SU-DHL-6 (cell line): ENCODE measurements around the gene PPT2.

Experiments used
- H2AFZ ChIP-seq: fragments of 200-600 bp; sonication (generic); 2 replicates; pipeline ENCODE4 v1.6.1; 2014; ENCODE audit warnings: low read depth, mild to moderate bottlenecking, moderate library complexity, mixed read lengths, antibody characterized with exemption, low read length; ENCODE audit not compliant: severe bottlenecking
- H3F3A ChIP-seq: fragments of 200-600 bp; shearing (Covaris generic); 2 replicates; pipeline ENCODE4 v1.6.0; 2016; ENCODE audit warnings: antibody characterized with exemption, mild to moderate bottlenecking; ENCODE audit not compliant: insufficient read depth
- H3K27ac ChIP-seq: fragments of 200-600 bp; sonication (generic); 2 replicates; pipeline ENCODE4 v1.5.1; 2016; ENCODE audit warnings: low read depth, mild to moderate bottlenecking, low read length, moderate library complexity, mixed read lengths
- H3K27me3 ChIP-seq: fragments of 200-600 bp; sonication (generic), shearing (Covaris generic); 2 replicates; pipeline ENCODE4 v1.6.0; 2014; ENCODE audit warnings: mild to moderate bottlenecking, low read length
- H3K36me3 ChIP-seq: fragments of 200-600 bp; sonication (generic); 2 replicates; pipeline ENCODE4 v1.6.1; 2014; ENCODE audit warnings: mild to moderate bottlenecking, low read length, mixed read lengths
- H3K4me2 ChIP-seq: fragments of 300-600, 200-600 bp; shearing (Covaris generic), sonication (generic); 2 replicates; pipeline ENCODE4 v1.6.0; 2014; ENCODE audit warnings: low read length, low read depth, mild to moderate bottlenecking; ENCODE audit not compliant: poor library complexity, severe bottlenecking
- H3K4me3 ChIP-seq: fragments of 200-600 bp; sonication (generic); 2 replicates; pipeline ENCODE4 v1.5.1; 2014; ENCODE audit warnings: antibody characterized with exemption, low read length, mild to moderate bottlenecking, mixed read lengths; ENCODE audit not compliant: insufficient read depth, poor library complexity, severe bottlenecking
- H3K79me2 ChIP-seq: fragments of 200-600 bp; sonication (generic); 2 replicates; pipeline ENCODE4 v1.6.1; 2014; ENCODE audit warnings: mild to moderate bottlenecking, low read length, moderate library complexity; ENCODE audit not compliant: insufficient read depth
- H3K9ac ChIP-seq: fragments of 200-600 bp; sonication (generic); 2 replicates; pipeline ENCODE4 v1.7.0; 2014; ENCODE audit warnings: mild to moderate bottlenecking, low read length
- H3K9me2 ChIP-seq: fragments of 200-600 bp; sonication (generic); replicated peaks from 2 replicates; pipeline ENCODE4 v1.6.1; 2014; ENCODE audit warnings: low read length; ENCODE audit not compliant: insufficient read depth
- H3K9me3 ChIP-seq: fragments of 200-600 bp; sonication (generic); 2 replicates; pipeline ENCODE4 v1.6.1; 2014; ENCODE audit warnings: low read length, mixed read lengths; ENCODE audit not compliant: insufficient read depth
- H4K20me1 ChIP-seq: fragments of 200-600 bp; sonication (generic); 2 replicates; pipeline ENCODE4 v1.6.1; 2014; ENCODE audit warnings: low read depth, mild to moderate bottlenecking, antibody characterized with exemption, low read length, moderate library complexity, mixed read lengths
- EZH2phosphoT487 ChIP-seq: fragments of 200-600 bp; sonication (generic), shearing (Covaris generic); conservative IDR thresholded peaks from 2 replicates; pipeline ENCODE4 v1.6.1; 2018; ENCODE audit warnings: mild to moderate bottlenecking, antibody characterized with exemption, low read length, moderate library complexity, mixed read lengths
- TF ChIP-seq, protein P1 (sequence below): fragments of 200-600 bp; sonication (generic); IDR thresholded peaks from one replicate; pipeline ENCODE4 v1.5.1; 2017; ENCODE audit warnings: antibody characterized with exemption, mild to moderate bottlenecking, low read length, moderate library complexity; ENCODE audit not compliant: insufficient read depth, poor library complexity, severe bottlenecking

Gene PPT2

DNA sequence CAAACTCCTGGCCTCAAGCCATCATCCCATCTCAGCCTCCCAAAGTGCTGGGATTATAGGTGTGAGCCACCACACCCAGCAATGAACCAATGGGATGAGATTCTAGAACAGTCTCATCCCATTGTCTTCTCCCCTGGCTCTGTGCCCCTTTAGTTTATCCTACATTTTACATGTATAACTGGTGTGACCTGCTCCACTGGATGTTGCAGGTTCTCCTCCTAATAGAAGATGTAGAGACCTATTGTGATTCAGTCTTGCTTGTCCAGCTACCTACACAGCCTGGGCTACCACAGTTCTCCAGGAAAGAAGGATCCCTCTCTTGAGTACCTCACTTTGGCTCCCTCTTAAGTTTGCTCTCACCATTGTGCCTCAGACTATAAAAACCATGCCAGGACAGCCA is 21.8 kb upstream of the PPT2 start:
- no peak overlapping the region for H3K27ac ChIP-seq
- H3K4me2 ChIP-seq, result no peak overlapping the region
- TF ChIP-seq, protein P1, sequence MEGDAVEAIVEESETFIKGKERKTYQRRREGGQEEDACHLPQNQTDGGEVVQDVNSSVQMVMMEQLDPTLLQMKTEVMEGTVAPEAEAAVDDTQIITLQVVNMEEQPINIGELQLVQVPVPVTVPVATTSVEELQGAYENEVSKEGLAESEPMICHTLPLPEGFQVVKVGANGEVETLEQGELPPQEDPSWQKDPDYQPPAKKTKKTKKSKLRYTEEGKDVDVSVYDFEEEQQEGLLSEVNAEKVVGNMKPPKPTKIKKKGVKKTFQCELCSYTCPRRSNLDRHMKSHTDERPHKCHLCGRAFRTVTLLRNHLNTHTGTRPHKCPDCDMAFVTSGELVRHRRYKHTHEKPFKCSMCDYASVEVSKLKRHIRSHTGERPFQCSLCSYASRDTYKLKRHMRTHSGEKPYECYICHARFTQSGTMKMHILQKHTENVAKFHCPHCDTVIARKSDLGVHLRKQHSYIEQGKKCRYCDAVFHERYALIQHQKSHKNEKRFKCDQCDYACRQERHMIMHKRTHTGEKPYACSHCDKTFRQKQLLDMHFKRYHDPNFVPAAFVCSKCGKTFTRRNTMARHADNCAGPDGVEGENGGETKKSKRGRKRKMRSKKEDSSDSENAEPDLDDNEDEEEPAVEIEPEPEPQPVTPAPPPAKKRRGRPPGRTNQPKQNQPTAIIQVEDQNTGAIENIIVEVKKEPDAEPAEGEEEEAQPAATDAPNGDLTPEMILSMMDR, result no peak
- no peak for TF ChIP-seq EZH2phosphoT487

DNA sequence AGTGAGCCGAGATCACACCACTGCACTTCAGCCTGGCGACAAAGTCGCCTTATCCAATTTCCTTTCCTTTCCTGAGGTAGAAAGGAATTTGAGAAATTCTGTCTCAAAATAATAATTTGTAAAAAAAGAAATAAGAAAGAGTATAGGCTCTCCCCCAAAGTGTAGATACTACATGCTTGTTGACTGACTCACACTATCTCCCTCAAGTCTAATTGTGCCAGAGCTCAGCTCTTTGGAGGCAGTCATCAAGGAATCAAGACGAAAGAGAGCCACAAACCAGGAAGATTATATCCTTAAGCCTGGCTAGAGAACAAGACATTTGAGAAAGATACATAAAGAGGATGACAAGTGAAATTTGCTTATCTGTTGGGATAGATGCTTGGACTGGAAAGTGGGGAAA is 20.2 kb upstream of the PPT2 start:
- TF ChIP-seq, protein P1, result no peak
- no peak for TF ChIP-seq EZH2phosphoT487
- no peak overlapping the region for H3K4me3 ChIP-seq
- no peaks in the 10 kb centered on the region for H3K9me2 ChIP-seq
- H3K27me3 ChIP-seq, result no peaks in the 10 kb centered on the region
- no peak overlapping the region for H3K9ac ChIP-seq
- H3F3A ChIP-seq, result peaks cover 9% of the 10 kb centered on the region; the same call in 1 of the 2 replicates
- peaks cover 11% of the 10 kb centered on the region for H3K79me2 ChIP-seq
- H3K36me3 ChIP-seq, result no peaks in the 10 kb centered on the region
- no peaks in the 10 kb centered on the region for H3K9me3 ChIP-seq
- H4K20me1 ChIP-seq, result no peaks in the 10 kb centered on the region
- H3K4me2 ChIP-seq, result no peak overlapping the region
- no peak overlapping the region for H2AFZ ChIP-seq
- H3K27ac ChIP-seq, result no peak overlapping the region

More for the DNA sequence above, 21.8 kb upstream of the PPT2 start:
- Histone ChIP-seq H3K27me3 (no peaks in the 10 kb centered on the region), H3K79me2 (peaks cover 24% of the 10 kb centered on the region), H3K9me3 (no peaks in the 10 kb centered on the region), H3K9ac (no peak overlapping the region), H3F3A (peaks cover 9% of the 10 kb centered on the region; the same call in 1 of the 2 replicates), H2AFZ (no peak overlapping the region), H3K4me3 (no peak overlapping the region), H3K36me3 (no peaks in the 10 kb centered on the region), H3K9me2 (no peaks in the 10 kb centered on the region), H4K20me1 (no peaks in the 10 kb centered on the region)

DNA sequence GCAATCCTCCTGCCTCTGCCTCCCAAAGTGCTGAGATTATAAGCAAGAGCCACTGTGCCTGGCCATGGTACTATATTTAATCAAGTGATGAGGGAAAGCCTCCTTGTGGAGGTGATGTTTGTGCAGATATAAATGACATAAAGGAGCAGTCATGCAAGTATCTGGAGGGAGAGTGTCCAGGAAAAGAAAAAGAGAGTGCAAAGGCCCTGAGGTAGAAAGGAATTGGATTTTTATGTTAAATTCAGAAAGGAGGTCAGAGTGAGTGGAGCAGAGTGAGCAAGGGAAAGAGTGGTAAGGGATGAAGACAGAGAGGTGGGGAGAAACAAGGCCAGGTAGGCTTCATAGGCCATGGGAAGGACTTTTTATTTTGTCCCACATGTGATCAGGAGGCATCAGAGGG is 16.5 kb upstream of the PPT2 start:
- no peak overlapping the region for H3K27ac ChIP-seq
- no peak overlapping the region for H3K4me2 ChIP-seq
- no peak overlapping the region for H3K9ac ChIP-seq
- H3K9me2 ChIP-seq, result no peaks in the 10 kb centered on the region
- H3K79me2 ChIP-seq, result no peaks in the 10 kb centered on the region
- no peaks in the 10 kb centered on the region for H3K36me3 ChIP-seq
- H3F3A ChIP-seq, result no peaks in the 10 kb centered on the region
- no peak for TF ChIP-seq EZH2phosphoT487
- TF ChIP-seq, protein P1, result no peak
- no peaks in the 10 kb centered on the region for H4K20me1 ChIP-seq
- no peak overlapping the region for H3K4me3 ChIP-seq
- no peaks in the 10 kb centered on the region for H3K9me3 ChIP-seq
- H2AFZ ChIP-seq, result no peak overlapping the region
- H3K27me3 ChIP-seq, result no peaks in the 10 kb centered on the region

DNA sequence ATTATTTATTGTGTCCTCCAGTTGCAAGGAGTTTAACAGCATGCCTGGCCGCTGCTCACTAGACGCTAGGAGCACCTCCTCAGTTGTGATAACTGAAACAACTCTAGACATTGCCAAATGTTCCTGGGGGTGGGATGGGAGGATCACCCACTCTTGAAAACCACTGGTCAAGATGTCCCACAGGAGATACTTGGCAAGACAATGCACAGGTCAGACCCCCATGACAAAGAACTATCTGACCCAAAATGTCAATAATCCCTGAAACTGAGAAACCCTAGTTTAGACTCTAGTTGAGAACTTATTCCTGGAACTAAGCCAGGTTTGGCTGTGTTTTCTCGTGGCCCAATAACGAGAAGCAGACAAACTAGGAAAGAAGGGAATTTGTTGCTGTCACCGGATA is 14.4 kb upstream of the PPT2 start:
- H3K9me2 ChIP-seq, result no peaks in the 10 kb centered on the region
- H2AFZ ChIP-seq, result no peak overlapping the region
- no peaks in the 10 kb centered on the region for H3F3A ChIP-seq
- no peaks in the 10 kb centered on the region for H3K27me3 ChIP-seq
- H3K36me3 ChIP-seq, result no peaks in the 10 kb centered on the region
- H3K4me2 ChIP-seq, result no peak overlapping the region
- no peak overlapping the region for H3K27ac ChIP-seq
- no peak overlapping the region for H3K9ac ChIP-seq
- H3K9me3 ChIP-seq, result no peaks in the 10 kb centered on the region
- TF ChIP-seq EZH2phosphoT487, result no peak
- TF ChIP-seq, protein P1, result no peak
- H3K4me3 ChIP-seq, result no peak overlapping the region
- no peaks in the 10 kb centered on the region for H3K79me2 ChIP-seq
- H4K20me1 ChIP-seq, result no peaks in the 10 kb centered on the region
